Measurements from ENCODE around the gene CDHR1. TPM values are rescaled to one million over a fixed set of nuclear protein-coding genes. Genes with fewer than 3 reads are reported as not detected.

Gene CDHR1
- total and polyA plus RNA-seq, 3 donors from 2014 or later = 0.19 to 0.67 (median 0.39) TPM

DNA sequence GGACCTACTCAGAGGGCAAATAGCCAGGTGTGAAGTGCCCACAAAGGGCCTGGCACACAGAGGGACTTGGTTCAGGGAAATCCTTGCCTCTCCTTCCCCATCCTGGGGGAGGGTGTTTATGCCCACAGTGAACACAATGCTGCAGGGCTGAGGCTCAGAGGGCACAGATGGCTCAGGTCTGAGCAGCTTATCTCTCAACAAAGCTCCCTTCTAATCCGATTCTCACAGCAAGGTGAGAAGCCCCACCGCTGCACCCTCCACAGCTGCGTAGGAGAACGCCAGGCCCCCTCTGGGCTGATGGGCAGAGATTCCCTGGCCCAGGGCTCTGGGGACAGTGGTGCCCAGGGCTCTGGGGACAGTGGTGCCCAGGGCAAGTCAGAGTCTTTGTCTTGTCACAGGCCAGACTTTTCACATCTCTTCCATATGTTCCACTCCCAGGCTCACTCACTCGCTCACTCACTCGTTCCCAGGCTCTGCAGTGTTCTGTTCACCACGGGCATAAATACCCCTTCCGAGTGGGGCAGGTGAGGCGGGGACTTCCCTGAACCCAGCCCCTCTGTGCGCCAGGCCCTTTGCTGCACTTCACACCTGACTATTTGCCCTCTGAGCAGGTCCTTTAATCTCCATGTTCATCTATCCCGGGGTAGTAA, 8.7 kb upstream of the CDHR1 start:
- intact Hi-C loops (cut with DNase I; ENCODE audit: low total_unique reads) = no loop called here
- 71 to 76% methylated on average over 7 to 11 of the region's 11 CpGs for WGBS, 2 donors
- H3K9me3 ChIP-seq = no peaks in the 10 kb centered on the region
- H3K36me3 ChIP-seq (ENCODE audit: low read depth, missing control alignments) = no peaks in the 10 kb centered on the region
- no peak overlapping the region for H3K27ac ChIP-seq
- H3K27me3 ChIP-seq = no peaks in the 10 kb centered on the region
- no peaks in the 10 kb centered on the region for H3K4me1 ChIP-seq
- no peak for DNase-seq
- no peak for TF ChIP-seq POLR2A (IDR thresholded peaks at IDR 0.05)
- TF ChIP-seq, protein P1, sequence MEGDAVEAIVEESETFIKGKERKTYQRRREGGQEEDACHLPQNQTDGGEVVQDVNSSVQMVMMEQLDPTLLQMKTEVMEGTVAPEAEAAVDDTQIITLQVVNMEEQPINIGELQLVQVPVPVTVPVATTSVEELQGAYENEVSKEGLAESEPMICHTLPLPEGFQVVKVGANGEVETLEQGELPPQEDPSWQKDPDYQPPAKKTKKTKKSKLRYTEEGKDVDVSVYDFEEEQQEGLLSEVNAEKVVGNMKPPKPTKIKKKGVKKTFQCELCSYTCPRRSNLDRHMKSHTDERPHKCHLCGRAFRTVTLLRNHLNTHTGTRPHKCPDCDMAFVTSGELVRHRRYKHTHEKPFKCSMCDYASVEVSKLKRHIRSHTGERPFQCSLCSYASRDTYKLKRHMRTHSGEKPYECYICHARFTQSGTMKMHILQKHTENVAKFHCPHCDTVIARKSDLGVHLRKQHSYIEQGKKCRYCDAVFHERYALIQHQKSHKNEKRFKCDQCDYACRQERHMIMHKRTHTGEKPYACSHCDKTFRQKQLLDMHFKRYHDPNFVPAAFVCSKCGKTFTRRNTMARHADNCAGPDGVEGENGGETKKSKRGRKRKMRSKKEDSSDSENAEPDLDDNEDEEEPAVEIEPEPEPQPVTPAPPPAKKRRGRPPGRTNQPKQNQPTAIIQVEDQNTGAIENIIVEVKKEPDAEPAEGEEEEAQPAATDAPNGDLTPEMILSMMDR (IDR thresholded peaks at IDR 0.05) = no peak
- H3K4me3 ChIP-seq = no peak overlapping the region

DNA sequence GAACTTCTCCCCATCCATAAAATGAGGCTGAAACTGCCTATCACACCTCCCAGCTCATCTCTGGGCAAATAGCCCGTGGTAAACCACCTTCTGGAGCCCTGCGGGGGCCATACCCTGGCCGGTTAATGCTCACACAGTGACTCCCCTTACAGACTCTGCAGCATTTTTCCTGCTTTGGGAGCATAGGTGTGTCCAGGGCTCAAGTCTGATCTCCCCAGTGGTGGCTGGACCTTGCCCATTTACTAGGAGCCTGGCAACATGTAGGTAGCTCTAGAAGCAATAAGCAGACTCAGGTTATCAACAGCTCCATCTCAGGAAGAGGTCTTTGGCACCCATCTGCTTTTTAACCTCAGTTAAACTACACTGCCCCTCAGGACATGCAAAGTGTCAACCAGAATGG, 5.5 kb upstream of the CDHR1 start:
- H3K27me3 ChIP-seq = no peaks in the 10 kb centered on the region
- intact Hi-C loops (cut with DNase I; ENCODE audit: low total_unique reads) = no loop called here
- TF ChIP-seq, protein P1 (IDR thresholded peaks at IDR 0.05) = no peak
- no peak for TF ChIP-seq POLR2A (IDR thresholded peaks at IDR 0.05)

DNA sequence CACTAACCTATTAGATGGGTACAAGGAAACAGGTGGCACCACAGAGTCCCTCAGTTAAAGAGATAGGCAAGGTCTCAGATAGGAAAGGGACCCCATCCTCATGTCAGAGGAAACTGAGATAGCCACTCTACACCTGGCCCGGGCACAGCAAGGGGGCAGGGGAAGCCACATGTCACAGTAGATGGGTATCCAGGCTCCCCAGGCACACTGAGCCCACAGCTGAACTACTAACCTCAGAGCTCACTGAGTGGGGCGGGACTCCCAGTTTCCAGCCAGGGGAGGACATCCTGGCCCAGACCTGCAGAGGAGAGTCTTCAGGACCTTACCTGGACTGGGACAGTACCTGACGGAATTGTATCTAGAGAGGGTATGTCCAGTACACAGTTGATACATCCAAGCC, 3.7 kb upstream of the CDHR1 start:
- WGBS, 2 donors = 85 to 92% methylated on average over 3 of the region's 3 CpGs
- Histone ChIP-seq H3K4me3 (no peak overlapping the region), H3K9me3 (no peaks in the 10 kb centered on the region), H3K27me3 (no peaks in the 10 kb centered on the region), H3K4me1 (peaks cover 8% of the 10 kb centered on the region), H3K27ac (no peak overlapping the region), H3K36me3 (ENCODE audit: low read depth, missing control alignments) (no peaks in the 10 kb centered on the region)
- no peak for DNase-seq
- intact Hi-C loops (cut with DNase I; ENCODE audit: low total_unique reads) = no loop called here
- TF ChIP-seq POLR2A (IDR thresholded peaks at IDR 0.05) = no peak
- TF ChIP-seq, protein P1 (IDR thresholded peaks at IDR 0.05) = no peak

More for the DNA sequence above, 5.5 kb upstream of the CDHR1 start:
- Histone ChIP-seq H3K9me3 (no peaks in the 10 kb centered on the region), H3K36me3 (ENCODE audit: low read depth, missing control alignments) (no peaks in the 10 kb centered on the region), H3K4me1 (no peaks in the 10 kb centered on the region), H3K27ac (no peak overlapping the region), H3K4me3 (no peak overlapping the region)
- no peak for DNase-seq
- WGBS, 2 donors = 80 to 82% methylated on average over 1 to 3 of the region's 3 CpGs

DNA sequence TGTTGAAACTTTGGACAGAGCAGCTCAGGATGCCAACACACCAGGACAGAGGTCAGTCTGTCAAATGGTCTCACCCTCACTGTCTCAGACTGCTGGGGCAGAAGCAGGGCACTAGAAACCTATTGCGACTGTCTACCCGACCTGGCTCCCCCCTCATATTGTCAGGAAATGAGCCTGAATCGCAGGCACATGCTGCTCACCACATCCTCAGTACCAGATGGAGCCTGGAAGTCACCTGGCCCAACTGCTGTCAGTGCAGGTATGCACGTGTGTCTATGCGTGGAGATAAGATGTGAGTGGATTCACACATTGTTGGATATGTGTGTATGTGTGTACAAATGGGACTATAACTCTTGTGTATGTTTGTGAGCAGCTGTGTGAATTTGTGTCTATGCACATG, 3.2 kb upstream of the CDHR1 start:
- intact Hi-C loops (cut with DNase I; ENCODE audit: low total_unique reads) = no loop called here

More for the DNA sequence above, 3.2 kb upstream of the CDHR1 start:
- TF ChIP-seq, protein P1 (IDR thresholded peaks at IDR 0.05) = no peak
- TF ChIP-seq POLR2A (IDR thresholded peaks at IDR 0.05) = no peak
- Histone ChIP-seq H3K27ac (no peak overlapping the region), H3K9me3 (no peaks in the 10 kb centered on the region), H3K36me3 (ENCODE audit: low read depth, missing control alignments) (no peaks in the 10 kb centered on the region), H3K27me3 (no peaks in the 10 kb centered on the region), H3K4me3 (no peak overlapping the region), H3K4me1 (peaks cover 8% of the 10 kb centered on the region)
- DNase-seq = no peak
- WGBS, 2 donors = 59 to 94% methylated on average over 5 of the region's 5 CpGs
